CD14-positive monocyte (primary cell): ENCODE measurements around the gene ROCK1. TPM values are rescaled to one million over a fixed set of nuclear protein-coding genes. Genes with fewer than 3 reads are reported as not detected.

ENCODE experiments used
- DNase-seq, 3 donors: peaks; one replicate each; pipeline ENCODE4 v3.0.0-alpha.2; 2011 to 2022
- H2AFZ ChIP-seq: 2 replicates; pipeline ENCODE4 v1.6.0; 2012; ENCODE audit warnings: mild to moderate bottlenecking, low read depth, low read length, inconsistent platforms; ENCODE audit not compliant: insufficient read depth, poor library complexity, severe bottlenecking
- H3K27ac ChIP-seq, 2 donors: 1 replicate in 1 of 2; 2 replicates in 1 of 2; pipeline ENCODE4 v1.5.1; 2012 to 2013; ENCODE audit warnings: low read length in 2 of 2, control low read depth in 1 of 2, inconsistent platforms in 1 of 2, low read depth in 1 of 2, mild to moderate bottlenecking in 1 of 2
- H3K27me3 ChIP-seq, 2 donors: one replicate each; pipeline versions ENCODE4 v1.6.0 to v1.6.1; 2011 to 2013; ENCODE audit warnings: low read length in 2 of 2; ENCODE audit not compliant: control insufficient read depth in 2 of 2, insufficient read depth in 2 of 2
- H3K36me3 ChIP-seq, 2 donors: replicated peaks in 1 of 2; 1 replicate in 1 of 2; 2 replicates in 1 of 2; pipeline versions ENCODE4 v1.5.1 to v1.6.1; 2012 to 2013; ENCODE audit warnings: low read length in 2 of 2, control low read depth in 1 of 2, inconsistent platforms in 1 of 2, mild to moderate bottlenecking in 1 of 2; ENCODE audit not compliant: insufficient read depth in 2 of 2, control insufficient read depth in 1 of 2
- H3K4me1 ChIP-seq, 2 donors: 1 replicate in 1 of 2; 2 replicates in 1 of 2; pipeline versions ENCODE4 v1.5.1 to v1.6.1; 2012 to 2013; ENCODE audit warnings: low read length in 2 of 2, control low read depth in 1 of 2, inconsistent platforms in 1 of 2, mild to moderate bottlenecking in 1 of 2, moderate library complexity in 1 of 2; ENCODE audit not compliant: insufficient read depth in 2 of 2, control insufficient read depth in 1 of 2
- H3K4me2 ChIP-seq: replicated peaks from 2 replicates; pipeline ENCODE3; 2012; ENCODE audit warnings: low read length, moderate library complexity, mild to moderate bottlenecking; ENCODE audit not compliant: poor library complexity, severe bottlenecking; ENCODE audit errors: extremely low read depth
- H3K4me3 ChIP-seq, 3 experiments: fragments of 200-600 bp in 1 of 3; sonication (generic) in 1 of 3; replicated peaks in 1 of 3; 1 replicate in 2 of 3; 2 replicates in 1 of 3; pipeline ENCODE4 v1.5.1; 2011 to 2013; ENCODE audit warnings: low read length in 3 of 3, mild to moderate bottlenecking in 3 of 3, control low read depth in 2 of 3, low read depth in 2 of 3, inconsistent platforms in 1 of 3, moderate library complexity in 1 of 3
- H3K79me2 ChIP-seq: 2 replicates; pipeline ENCODE4 v1.6.0; 2012; ENCODE audit warnings: mild to moderate bottlenecking, control low read depth, inconsistent platforms, low read length, moderate library complexity; ENCODE audit not compliant: insufficient read depth
- H3K9ac ChIP-seq: 2 replicates; pipeline ENCODE4 v1.6.0; 2017; ENCODE audit warnings: low read length, mild to moderate bottlenecking; ENCODE audit not compliant: insufficient read depth, poor library complexity, severe bottlenecking
- H3K9me3 ChIP-seq, 2 donors: replicated peaks in 1 of 2; 1 replicate in 1 of 2; 2 replicates in 1 of 2; pipeline versions ENCODE4 v1.5.1 to v1.6.1; 2012 to 2013; ENCODE audit warnings: low read length in 2 of 2, control low read depth in 1 of 2; ENCODE audit not compliant: control insufficient read depth in 1 of 2, insufficient read depth in 1 of 2
- H4K20me1 ChIP-seq: 2 replicates; pipeline ENCODE4 v1.6.0; 2012; ENCODE audit warnings: mild to moderate bottlenecking, low read length, control low read depth, moderate library complexity; ENCODE audit not compliant: insufficient read depth
- H3K27ac Mint-ChIP-seq, 7 donors: one replicate each; pipeline ENCODE4 v1.8.0; 2020; ENCODE audit warnings: mild to moderate bottlenecking in 7 of 7, mixed read lengths in 7 of 7, moderate library complexity in 6 of 7, inconsistent platforms in 2 of 7
- H3K27me3 Mint-ChIP-seq, 3 donors: one replicate each; pipeline ENCODE4 v1.8.0; 2021 to 2022; ENCODE audit warnings: low read depth in 3 of 3, mild to moderate bottlenecking in 3 of 3, mixed read lengths in 3 of 3, moderate library complexity in 3 of 3, inconsistent platforms in 1 of 3
- H3K36me3 Mint-ChIP-seq, 2 donors: one replicate each; pipeline ENCODE4 v1.8.0; 2020; ENCODE audit warnings: mixed read lengths in 2 of 2, inconsistent platforms in 1 of 2, mild to moderate bottlenecking in 1 of 2
- H3K4me1 Mint-ChIP-seq: one replicate; pipeline ENCODE4 v1.8.0; 2020; ENCODE audit warnings: mild to moderate bottlenecking, mixed read lengths
- H3K4me3 Mint-ChIP-seq, 2 donors: one replicate each; pipeline ENCODE4 v1.8.0; 2020; ENCODE audit warnings: mild to moderate bottlenecking in 2 of 2, mixed read lengths in 2 of 2, moderate library complexity in 1 of 2
- H3K9me3 Mint-ChIP-seq, 7 donors: one replicate each; pipeline ENCODE4 v1.8.0; 2020 to 2022; ENCODE audit warnings: mixed read lengths in 7 of 7, mild to moderate bottlenecking in 6 of 7, moderate library complexity in 6 of 7, inconsistent platforms in 2 of 7
- WGBS: methylation state at CpG from one replicate; pipeline ENCODE4 v1.1.5; 2013; ENCODE audit warnings: missing lambda C conversion rate; ENCODE audit not compliant: insufficient coverage; 5-methylcytosine and 5-hydroxymethylcytosine counted together
- intact Hi-C, 2 donors: fragments of 100-400 bp; cut with micrococcal nuclease; formaldehyde crosslinking; loops; one replicate each; pipeline versions ENCODE4 v1.15.0 to v1.15.1; 2023
- polyA plus RNA-seq, 3 donors: library from polyadenylated mRNA; depleted of rRNA in 1 of 3; unstranded in 2 of 3; stranded (reverse) in 1 of 3; fragments of 300-500 nt in 2 of 3; fragments of >200 nt in 1 of 3; fragmentation: Illumina TruSeq in 2 of 3; gene quantifications; 1 replicate in 2 of 3; 2 replicates in 1 of 3; pipeline ENCODE4 v1.2.3, GENCODE V29; 2012 to 2021
- TF ChIP-seq, protein P1 (sequence below): fragments of 200-600 bp; IDR thresholded peaks from one replicate; pipeline ENCODE4 v1.8.0; 2022; ENCODE audit warnings: antibody characterized with exemption, mild to moderate bottlenecking

ROCK1 gene
- polyA plus RNA-seq, 3 donors = 10.2 to 35.3 (median 20.3) TPM

- H3K4me2 ChIP-seq = no peak overlapping the region
- Mint-ChIP-seq H3K27me3 (peaks cover 0 to 2% (median 1%) of the 10 kb centered on the region in 3 donors), H3K27ac (peak overlapping the region in 4 of 7 donors; percentile 5 to 63 (median 40)), H3K4me3 (no peak overlapping the region), H3K36me3 (no peaks in the 10 kb centered on the region), H3K9me3 (peaks cover 0 to 8% (median 2%) of the 10 kb centered on the region in 7 donors), H3K4me1 (peaks cover 4% of the 10 kb centered on the region)
- no peak overlapping the region for H3K27ac ChIP-seq
- H3K79me2 ChIP-seq = no peaks in the 10 kb centered on the region
- H3K27me3 ChIP-seq = no peaks in the 10 kb centered on the region
- TF ChIP-seq, protein P1, sequence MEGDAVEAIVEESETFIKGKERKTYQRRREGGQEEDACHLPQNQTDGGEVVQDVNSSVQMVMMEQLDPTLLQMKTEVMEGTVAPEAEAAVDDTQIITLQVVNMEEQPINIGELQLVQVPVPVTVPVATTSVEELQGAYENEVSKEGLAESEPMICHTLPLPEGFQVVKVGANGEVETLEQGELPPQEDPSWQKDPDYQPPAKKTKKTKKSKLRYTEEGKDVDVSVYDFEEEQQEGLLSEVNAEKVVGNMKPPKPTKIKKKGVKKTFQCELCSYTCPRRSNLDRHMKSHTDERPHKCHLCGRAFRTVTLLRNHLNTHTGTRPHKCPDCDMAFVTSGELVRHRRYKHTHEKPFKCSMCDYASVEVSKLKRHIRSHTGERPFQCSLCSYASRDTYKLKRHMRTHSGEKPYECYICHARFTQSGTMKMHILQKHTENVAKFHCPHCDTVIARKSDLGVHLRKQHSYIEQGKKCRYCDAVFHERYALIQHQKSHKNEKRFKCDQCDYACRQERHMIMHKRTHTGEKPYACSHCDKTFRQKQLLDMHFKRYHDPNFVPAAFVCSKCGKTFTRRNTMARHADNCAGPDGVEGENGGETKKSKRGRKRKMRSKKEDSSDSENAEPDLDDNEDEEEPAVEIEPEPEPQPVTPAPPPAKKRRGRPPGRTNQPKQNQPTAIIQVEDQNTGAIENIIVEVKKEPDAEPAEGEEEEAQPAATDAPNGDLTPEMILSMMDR = peak; percentile 75
- peaks cover 0 to 4% of the 10 kb centered on the region in 2 donors for H3K9me3 ChIP-seq
- no peaks in the 10 kb centered on the region for H4K20me1 ChIP-seq
- peaks cover 3 to 7% of the 10 kb centered on the region in 2 donors for H3K4me1 ChIP-seq
- no peaks in the 10 kb centered on the region for H3K36me3 ChIP-seq
- intact Hi-C loops = no loop called here
- DNase-seq = peak; percentile 44 to 73 (median 56)
- H2AFZ ChIP-seq = peak overlapping the region; percentile 63
- no peak overlapping the region for H3K9ac ChIP-seq
- H3K4me3 ChIP-seq = no peak overlapping the region
- WGBS = no CpG with 5 or more reads among the region's 3 CpGs
Measured at GRCh38 chr18:21134895-21135294, 23.3 kb upstream of the ROCK1 start.

DNA sequence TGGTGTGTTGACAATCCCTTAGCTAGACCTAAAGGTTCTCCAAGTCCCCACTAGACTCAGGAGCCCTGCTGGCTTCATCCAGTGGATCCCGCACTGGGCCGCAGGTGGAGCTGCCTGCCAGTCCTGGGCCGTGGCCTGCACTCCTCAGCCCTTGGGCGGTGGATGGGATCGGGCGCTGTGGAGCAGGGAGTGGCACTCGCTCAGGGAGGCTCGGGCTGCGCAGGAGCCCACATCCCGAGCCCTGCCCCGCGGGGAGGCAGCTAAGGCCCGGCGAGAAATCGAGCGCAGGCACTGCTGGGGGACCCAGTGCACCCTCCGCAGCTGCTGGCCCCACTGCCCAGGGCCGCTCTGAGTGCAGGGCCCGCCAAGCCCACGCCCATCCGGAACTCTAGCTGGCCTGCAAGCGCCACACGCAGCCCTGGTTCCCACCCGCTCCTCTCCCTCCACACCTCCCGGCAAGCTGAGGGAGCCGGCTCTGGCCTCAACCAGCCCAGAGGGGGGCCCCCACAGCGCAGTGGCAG lies 20.8 kb upstream of the ROCK1 start:
- no peak overlapping the region for H2AFZ ChIP-seq
- TF ChIP-seq, protein P1 = no peak
- no peak for DNase-seq
- Mint-ChIP-seq H3K27me3 (peaks cover 0 to 2% (median 0%) of the 10 kb centered on the region in 3 donors), H3K36me3 (no peaks in the 10 kb centered on the region), H3K9me3 (peaks cover 0 to 5% (median 0%) of the 10 kb centered on the region in 7 donors), H3K4me3 (no peak overlapping the region), H3K27ac (no peak overlapping the region), H3K4me1 (peaks cover 4% of the 10 kb centered on the region)
- H4K20me1 ChIP-seq = no peaks in the 10 kb centered on the region
- peaks cover 0 to under 1% of the 10 kb centered on the region in 2 donors for H3K9me3 ChIP-seq
- no peaks in the 10 kb centered on the region for H3K79me2 ChIP-seq
- H3K27ac ChIP-seq = no peak overlapping the region
- no peaks in the 10 kb centered on the region for H3K27me3 ChIP-seq
- no peak overlapping the region for H3K4me2 ChIP-seq
- no peaks in the 10 kb centered on the region for H3K36me3 ChIP-seq
- intact Hi-C loops = no loop called here
- no peak overlapping the region for H3K9ac ChIP-seq
- H3K4me3 ChIP-seq = no peak overlapping the region
- peaks cover 3 to 7% of the 10 kb centered on the region in 2 donors for H3K4me1 ChIP-seq
- WGBS = 93% methylated on average over 27 of the region's 27 CpGs
